HG03469 (cell line): ENCODE data around the gene HDAC9.

Experiments used
- ATAC-seq: cut with Tn5 transposase; IDR thresholded peaks from one replicate; pipeline ENCODE4 v1.9.1; 2021; ENCODE audit warnings: mild to moderate bottlenecking, moderate library complexity, moderate number of reproducible peaks; ENCODE audit not compliant: unreplicated experiment

Gene HDAC9

DNA sequence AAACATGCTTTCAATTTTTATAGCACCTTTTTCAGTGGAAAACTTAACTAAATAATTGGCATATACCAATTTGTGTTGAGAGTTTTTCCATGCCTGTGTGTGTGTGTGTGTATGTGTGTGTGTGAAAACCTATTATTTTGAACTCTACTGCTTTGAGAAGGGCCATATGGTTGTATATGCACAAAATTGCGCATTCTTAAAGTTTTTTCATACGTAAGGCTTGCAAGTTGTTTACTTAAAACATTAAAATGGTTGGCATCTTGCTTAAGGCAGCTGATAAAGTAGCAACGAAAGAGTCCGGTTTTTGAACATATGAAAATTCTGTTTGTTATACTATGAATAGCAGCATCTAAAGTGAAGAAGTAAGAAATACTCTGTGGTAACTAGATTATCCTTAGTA is 84.1 kb downstream of the HDAC9 start:
- ATAC-seq, result no peak

DNA sequence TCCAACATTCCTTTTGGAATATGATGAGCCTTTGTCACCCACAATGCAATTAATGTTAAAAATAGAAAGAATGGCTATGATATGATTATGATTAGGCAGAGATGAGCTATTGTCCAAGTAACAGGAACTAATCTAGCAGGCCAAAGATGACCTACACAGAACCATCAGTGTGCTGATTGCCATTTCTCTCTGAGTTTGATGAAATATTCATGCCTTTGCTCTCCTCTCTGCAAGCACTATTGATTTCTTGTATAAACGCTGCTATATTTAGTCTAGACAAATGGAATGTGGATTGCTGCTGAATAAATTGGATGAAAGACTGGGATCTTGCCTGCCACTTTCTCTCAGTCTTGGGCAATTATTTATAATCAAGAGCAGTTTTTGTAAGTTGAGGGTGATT is 85.4 kb downstream of the HDAC9 start:
- ATAC-seq, result no peak

DNA sequence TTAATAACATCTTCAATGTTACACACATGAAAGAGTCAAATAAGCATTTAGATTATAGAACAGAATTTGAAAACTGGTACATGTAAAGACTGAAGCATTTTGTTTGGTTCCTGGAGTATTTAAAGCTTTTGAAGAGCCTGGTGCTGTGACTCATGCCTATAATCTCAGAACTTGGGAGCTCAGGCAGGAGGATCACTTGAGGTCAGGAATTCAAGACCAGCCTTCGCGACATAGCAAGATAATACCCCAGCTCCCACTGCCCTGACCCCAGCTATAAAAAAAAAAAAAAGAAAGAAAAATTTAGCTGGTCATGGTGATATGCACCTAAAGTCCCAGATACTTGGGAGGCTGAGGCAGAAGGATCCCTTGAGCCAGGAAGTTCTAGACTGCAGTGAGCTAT is 87.8 kb downstream of the HDAC9 start:
- no peak for ATAC-seq

DNA sequence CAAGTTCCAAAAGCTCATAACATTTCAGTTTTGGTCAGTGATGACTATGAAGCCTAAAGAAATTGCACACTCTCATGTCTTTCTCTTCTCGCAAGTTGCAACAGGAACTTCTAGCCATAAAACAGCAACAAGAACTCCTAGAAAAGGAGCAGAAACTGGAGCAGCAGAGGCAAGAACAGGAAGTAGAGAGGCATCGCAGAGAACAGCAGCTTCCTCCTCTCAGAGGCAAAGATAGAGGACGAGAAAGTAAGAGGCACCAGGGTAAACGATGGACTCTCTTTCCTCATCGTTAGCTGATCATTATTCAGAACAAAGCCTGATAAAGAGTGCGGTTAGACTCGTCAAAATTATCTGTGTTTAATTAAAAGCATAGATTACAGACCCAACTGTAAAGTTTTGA is 94.7 kb downstream of the HDAC9 start:
- ATAC-seq, result no peak

DNA sequence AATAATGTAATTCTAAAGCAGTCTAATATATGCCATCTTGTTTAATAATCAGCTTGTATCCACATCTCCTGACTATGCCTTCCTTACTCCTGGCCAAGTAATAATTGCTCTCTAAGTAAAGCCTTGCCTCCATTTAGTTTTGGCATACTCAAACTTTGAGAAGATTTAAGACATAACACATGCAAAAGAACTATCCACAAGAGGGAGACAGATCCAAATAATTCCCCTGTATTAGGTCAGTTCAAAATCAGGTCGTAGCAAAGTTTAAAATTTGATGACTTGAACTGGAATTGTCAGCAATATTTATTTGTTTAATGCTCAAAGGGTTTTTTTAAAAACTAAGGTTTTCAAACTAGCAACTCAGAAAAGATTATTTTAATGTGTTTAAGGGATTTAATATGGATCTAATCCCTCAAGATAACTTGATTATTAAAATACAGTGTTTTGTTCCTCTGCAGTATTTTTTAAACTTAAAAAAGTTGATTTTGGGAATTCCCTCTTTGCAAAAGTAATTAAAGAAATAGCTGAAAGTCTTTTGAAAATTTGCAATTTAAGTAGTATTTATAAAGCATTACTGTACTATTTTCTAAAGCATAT is 95.3 kb downstream of the HDAC9 start:
- ATAC-seq, result no peak

DNA sequence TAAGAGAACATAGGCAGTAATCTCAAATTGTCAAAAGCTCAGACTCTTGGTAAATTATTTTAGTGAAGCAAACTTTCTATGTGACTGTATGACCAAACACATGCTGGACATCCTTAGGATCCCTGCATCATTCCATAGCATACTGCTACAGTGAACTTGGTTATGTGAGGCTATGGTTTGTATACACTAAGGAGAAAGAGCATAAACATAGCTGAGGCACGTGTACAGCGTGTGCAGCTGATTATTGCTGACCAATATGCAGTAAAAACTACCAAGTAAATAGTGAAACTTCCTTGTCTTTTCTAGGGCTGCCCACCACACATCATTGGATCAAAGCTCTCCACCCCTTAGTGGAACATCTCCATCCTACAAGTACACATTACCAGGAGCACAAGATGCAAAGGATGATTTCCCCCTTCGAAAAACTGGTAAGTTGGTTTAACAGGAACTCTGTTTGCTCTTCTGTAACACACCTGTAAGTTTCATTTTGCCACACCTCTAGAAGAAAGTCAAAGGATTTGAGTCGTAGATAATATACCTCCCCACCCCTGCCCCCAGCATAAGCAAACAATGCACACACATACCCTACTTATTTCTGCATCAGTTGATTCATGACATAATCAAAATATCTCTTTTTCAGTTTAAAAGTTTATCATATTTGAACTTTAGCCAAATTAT is 98.2 kb downstream of the HDAC9 start:
- no peak for ATAC-seq

DNA sequence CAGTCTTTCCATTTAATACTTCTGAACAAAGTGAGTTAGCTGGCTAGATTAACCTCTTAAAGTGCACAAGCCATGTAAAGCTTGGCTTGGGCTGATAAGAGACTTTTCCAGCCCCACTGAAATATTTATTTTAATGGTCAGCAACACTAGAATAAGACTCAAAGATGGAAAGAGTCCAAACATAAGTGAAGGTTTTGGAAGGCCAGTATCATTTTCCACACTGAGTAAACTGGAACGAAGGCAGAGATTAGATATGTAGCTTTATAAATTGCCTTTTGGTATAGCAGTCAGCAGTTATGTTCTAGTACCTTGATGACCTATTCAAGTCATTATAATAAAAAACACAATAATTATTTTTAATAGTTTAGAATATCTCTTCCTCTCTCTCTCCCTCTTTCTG is 102.2 kb downstream of the HDAC9 start:
- no peak for ATAC-seq

DNA sequence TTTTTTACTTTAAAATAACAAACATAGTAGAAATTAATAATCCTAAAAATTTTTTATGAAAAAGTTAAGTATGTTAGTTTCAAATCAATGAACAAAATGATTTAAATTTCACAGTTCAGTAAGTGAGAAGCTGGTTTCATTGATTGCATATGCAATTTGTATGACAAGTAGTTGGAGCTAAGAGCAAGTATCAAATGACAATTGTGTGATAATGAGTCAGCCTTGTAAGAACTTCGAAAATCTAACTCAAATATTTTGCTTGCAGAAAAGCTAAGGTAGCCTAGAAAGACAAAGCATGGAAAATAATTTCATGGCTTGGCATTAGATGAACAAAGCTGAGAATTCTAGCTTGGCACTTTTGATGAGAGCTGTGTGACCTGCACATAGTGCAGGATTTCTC is 111.5 kb downstream of the HDAC9 start:
- ATAC-seq, result no peak

DNA sequence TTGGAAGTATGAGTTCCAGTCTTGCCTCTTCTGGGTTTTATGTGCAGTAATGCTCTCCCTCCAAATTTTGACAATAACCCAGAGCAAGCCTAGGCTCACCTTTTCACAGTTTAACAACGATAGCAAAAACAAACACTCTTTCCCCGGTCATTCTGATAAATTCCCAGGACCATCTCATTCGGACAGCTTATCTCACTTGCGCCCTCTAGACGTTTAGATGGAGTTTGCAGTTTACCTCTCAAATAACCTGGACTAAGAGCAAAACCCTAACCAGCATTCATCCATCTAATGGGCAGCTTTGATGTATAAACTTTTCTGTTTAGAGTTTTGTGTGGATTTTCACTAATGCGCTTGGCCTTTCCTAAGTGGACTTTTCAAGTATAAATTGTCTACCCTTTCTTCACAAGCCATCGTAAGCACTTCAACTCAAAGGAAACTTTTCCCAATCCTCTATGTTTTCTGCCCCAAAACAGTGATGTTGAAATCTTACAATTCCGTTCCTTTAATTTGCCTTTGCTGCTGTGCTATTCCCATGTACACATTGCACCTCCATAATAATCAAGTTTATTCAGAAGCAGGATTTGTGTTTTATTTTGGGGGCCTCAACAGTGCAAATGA is 114.9 kb downstream of the HDAC9 start:
- no peak for ATAC-seq

DNA sequence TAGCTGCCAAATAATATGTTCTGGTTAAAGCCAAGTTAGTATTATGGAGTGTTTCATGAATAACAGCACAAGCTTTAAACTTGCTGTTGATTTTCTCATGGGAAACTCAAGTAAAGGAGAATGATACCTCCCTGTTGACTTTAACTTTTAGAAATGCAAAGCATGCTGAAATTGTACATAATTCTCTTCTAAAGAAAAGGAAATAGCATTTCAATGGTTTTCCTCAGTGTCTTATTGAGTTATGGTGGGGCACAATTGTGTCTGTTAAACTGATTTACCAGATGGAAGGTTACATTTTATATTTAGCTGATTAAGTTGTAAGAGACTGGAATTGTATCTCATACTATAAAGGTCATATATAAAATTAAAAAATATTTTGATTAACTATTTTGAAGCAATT is 119.3 kb downstream of the HDAC9 start:
- no peak for ATAC-seq

DNA sequence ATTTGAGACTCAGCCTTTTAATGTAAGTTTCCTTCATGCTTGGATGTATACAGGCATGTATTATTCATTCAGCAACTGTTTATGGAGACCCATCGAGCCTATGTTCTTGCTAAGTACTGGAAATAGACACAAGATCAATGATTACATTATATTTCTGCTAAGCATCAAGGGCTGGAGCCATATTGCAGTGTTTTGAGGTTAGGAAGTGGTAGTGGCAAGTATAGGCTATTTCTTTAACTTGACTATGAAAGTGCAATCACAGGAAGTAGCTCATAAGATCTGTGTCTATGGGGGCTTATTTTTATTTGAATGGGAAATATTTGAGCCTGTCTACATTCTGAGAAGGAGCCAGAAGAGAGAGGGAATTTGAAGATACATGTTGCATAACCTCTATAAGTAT is 123.8 kb downstream of the HDAC9 start:
- no peak for ATAC-seq

DNA sequence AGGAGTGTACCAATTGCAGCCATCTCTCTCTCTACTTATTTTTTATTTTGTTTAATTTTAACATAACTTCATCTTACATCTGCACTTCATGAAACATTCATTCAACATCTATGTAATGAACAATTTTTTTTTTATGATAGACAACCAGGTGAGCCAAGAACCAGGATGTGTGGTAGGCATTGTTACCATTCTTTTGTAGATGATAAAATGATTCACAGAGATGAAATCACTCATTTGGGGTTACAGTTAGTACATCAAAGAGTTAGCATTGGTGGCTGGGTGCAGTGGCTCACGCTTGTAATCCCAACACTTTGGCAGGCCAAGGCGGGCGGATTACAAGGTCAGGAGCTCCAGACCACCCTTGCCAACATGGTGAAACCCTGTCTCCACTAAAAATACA is 127.8 kb downstream of the HDAC9 start:
- ATAC-seq, result no peak

DNA sequence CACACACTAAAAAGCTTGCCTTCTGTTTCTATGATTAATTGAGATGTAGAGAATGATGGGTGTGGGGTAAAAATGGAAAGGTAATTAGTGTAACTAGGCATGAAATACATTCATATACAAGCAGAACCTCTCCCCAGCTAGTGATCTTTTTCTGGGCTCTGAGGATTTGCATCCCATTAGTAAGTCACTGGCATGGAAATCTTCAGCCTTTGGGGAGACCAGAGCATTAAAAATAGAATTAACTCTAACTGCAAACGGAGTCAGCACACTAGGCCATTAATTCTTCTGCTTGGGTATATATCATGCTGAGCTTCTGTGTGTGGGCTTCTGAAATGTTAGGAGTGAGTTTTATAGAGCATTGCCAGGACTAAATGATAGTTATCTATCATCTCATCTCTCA is 128.9 kb downstream of the HDAC9 start:
- ATAC-seq, result no peak

DNA sequence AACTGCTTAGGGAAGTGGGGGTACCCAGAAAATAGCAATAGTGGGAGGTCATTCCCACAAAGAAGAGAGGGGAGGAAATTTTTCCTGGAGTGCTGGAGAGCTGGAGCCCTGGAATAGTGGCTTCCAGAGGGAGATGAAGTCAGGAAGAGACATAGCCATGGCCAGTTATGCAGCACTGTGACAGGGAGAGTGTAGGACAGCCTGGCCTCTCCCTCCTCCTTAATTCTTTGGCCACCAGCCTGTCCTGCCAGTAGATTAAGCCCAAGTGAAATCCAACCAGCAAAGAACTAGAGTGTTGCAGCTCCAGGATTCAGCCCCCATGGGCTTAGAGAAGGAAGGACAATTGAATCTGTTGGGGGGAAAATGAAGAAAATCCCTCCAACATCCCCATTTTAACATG is 130.5 kb downstream of the HDAC9 start:
- ATAC-seq, result no peak

DNA sequence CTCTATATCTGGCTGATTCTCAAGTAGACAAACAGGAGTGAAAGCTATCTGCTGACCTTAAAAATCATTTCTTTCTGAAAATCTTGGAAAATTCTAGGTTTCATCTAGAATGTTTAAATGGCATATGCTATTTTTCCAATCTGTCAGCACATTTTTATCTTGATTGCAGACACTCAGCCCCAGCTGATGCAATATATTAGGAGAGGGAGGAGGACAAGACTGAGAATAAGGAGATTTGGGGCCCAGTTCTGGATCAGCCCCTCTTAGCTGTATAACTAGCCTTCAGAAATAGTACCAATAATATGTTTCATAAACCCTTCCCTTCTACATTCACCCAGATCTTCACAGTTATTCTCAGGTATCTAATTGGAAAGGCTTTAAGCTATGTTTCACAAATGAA is 131.2 kb downstream of the HDAC9 start:
- ATAC-seq, result no peak

DNA sequence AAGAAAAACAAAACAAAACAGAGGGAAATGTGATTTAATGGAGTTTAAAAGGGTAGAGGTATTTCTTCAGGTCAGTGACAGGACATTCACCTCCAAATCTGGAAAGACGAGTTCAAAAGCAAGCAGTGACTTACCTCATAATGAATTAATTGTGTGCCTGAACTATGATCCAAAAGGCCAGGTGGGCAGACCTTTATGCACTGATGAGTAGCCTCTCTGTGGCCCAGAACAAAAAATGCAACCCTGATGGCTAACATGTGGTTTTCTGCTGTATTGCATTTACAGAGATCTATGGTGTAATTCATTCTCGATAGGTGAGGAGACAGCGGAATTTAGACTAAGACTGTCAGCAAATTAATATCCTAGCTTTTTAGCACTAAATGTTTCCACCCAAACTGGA is 142.0 kb downstream of the HDAC9 start:
- ATAC-seq, result no peak

DNA sequence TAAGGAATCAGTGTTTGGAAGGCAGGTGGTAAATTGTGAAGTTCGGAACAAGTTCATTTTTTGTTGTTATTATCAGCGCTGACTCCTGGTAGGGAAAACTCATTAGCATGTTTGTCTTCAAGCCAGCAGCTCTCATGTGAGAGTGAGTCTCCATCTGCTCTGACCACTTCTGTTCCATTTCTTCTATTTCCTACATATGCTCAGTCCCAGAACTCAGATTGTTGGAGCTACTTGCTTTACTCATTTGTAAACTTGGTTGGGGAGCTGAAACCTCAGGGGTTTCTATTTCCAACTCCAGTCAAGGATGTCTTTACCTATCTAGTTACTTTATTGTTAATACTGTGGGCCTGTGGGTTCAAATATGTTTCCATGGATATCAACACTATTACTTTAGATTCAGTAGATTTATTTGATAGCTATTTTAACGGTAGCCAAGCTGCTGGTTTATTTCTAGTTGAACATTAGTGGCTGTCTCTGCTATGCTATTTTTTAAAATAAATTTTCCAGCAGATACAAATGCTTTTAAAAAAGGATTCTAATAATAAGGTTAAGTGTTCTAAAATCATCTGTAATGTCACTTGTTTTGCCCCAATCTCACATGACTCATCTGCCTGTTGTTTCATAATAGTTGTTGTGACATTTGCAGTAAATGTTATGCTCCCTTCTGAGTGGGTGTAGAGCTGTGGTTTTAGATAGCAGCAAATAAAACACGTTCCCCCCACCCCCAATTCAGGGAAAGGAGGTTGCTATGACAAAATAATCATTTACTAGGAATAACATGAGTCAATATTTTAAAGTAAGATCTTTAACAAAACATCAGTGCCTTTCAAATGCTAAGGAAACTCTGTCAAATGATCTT is 143.3 kb downstream of the HDAC9 start:
- ATAC-seq, result no peak

DNA sequence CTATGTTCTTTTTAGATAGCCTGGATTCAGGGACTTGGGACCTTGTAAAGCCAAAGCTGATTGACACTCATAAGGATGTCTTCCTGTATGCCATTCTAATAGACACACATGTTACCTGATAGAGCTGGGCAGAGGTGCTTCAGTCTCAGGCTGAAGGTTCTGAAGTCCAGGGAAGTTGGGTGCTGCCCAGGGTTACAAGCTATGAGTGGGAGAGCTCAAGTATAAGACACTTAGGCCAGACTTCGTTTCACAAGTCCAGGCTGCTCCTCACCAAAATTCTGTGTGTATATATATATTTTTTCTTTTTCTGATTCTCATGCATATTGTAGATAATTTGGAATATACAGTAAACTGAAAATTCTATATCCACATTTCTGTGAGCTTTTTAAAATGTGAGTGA is 144.2 kb downstream of the HDAC9 start:
- no peak for ATAC-seq

DNA sequence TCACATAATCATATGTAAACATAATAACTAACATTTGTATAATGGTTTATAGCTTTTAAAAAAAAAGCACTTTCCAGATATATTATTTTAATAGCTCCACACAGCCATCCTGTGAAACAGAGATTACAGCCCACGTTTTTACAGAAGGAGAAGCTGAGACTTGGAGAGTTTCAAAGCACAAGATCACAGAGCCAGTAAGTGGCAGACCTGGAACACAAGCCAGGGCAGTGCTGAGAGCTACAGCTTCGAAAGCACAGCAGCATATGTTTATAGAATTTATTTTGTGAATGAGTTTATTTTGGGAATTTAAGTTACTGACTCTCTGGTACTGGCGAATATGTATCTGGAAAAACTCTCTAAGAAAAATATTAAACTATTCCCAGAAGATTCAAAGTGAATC is 149.4 kb downstream of the HDAC9 start:
- ATAC-seq, result no peak

DNA sequence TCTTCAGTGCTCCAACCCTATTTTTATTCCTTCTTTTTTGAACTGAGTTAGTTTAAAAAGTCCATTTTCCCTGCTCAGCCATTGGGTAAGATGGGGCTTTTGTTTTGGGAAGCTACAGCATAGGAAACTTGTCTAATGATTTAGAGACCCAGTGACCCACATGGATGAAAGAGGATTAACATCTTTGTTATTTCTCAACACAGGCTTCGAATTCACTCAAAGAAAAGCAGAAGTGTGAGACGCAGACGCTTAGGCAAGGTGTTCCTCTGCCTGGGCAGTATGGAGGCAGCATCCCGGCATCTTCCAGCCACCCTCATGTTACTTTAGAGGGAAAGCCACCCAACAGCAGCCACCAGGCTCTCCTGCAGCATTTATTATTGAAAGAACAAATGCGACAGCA is 152.0 kb downstream of the HDAC9 start:
- ATAC-seq, result no peak

DNA sequence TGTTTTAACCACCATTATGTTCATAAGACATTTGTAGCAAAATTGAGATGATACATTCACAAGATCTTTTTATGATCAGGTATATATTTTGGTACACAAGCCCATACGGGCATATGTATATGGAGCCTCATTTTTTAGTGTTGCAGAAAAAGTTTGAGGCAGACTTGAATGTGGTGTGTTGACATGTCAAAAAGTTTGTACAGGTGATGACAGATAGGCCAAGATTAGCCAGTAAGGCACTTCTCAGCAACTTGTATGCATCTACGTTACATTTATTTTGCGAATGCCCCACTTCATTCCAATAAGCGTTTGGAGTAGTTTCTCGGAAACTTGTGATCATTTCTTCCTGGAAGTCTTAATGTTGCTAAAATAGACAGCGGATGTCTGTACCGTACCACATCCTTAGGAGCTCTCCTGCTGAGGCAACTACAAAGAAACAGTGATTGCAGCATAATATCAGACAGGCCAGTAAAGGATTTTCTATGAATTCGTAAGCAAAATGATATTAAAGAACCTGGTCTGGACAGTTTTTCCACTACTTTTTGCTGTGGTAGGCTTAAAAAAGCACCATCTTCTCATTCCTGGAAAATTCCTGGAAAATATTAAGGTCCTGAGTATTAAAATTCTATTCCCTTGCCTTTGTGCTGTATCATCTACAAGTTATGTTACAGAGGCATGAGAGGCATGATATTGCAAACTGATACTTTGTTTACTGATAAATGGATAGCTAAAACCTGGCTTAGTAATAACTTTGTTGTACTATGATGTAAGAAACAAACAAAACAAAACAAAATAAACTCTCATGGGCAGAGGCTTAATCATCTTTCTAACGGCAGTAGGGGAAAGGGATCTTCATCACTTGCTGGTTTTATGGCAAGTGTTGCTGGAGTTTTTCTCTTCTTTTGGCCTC is 153.6 kb downstream of the HDAC9 start:
- no peak for ATAC-seq
